DMS153 (cell line): ENCODE measurements around the gene EPHB1.

Source experiments
- DNase-seq: peaks from one replicate; lab custom pipeline; 2025; lab: John Stamatoyannopoulos, UW

Gene EPHB1

GRCh38 chr3:134809427-134810051 lies 14.5 kb downstream of the EPHB1 start:
- peak; percentile 78 for DNase-seq

DNA sequence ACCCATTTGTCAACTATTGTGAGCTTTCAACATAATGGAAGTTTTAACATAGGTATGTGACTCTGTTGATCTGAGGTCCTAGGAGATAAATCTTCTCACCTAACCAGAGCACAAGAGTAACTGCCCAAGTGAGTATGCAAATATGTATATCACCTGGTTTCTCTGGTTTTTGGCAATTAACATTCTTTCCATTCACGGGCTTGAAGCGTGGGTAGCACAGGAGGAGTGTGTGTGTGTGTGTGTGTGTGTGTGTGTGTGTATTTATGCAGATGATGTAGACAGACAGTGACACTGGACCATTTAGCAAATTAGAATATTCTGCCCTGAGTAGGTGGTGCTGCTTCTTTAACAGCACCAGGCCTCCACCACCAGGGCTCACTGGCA lies 15.0 kb downstream of the EPHB1 start:
- no peak for DNase-seq

GRCh38 chr3:134810850-134811249 lies 15.8 kb downstream of the EPHB1 start:
- no peak for DNase-seq

DNA sequence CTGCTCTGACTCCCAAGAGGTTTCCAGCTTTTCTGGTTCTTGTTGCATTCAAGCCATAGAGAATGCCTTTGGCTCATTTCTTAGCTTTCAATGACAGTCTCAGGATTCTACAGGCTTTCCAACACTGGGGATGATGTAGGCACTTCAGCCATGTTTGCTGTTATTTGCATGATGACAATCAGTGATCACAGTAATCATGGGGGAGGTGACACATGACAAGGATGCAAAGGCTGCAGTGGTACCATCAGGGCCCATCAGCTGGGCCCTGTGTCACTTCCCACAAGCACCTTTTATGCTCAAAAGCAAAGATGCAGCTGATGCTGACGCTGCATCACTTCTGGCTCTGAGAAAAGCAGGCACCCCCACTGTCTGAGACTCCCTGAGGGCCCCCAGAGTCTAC lies 18.6 kb downstream of the EPHB1 start:
- DNase-seq: no peak

DNA sequence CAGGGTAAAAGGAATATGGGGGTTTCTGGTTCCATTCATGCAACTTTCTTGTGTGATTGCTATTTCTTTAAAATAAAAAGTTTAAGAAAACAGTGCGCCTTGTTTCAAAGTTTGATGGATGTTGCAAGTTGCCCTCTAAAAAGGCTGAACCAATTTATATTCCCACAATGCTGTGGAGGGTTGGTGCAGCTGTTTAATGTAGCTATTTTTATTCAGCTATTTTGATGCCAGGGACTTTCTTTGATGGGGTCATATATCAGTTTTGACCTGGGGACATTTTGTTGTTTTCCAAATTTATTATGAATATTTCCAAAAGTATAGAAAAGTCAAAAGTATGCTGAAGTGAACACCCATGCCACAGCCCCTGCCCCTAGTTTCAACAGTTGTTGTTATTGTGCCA lies 20.5 kb downstream of the EPHB1 start:
- DNase-seq: no peak

DNA sequence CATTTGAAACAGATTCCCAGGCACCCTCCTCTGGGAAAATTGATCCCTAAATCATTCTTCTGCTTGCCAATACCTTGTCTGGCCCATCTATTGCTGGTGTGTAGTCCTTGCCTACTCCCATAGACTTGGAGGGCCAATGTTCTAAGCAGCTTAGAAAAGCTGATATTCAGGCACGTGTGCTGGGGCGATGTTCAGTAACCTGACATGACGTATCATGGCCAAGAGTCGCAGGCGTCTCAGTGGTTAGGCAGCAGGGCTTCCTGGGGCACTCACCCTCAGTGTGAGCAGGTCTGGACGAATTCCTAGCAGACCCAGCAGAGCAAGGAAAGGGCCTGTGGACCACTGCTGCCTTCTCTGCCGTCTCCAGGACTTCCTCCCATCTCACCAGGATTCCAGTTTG lies 21.6 kb downstream of the EPHB1 start:
- no peak for DNase-seq

GRCh38 chr3:134817297-134817696 lies 22.2 kb downstream of the EPHB1 start:
- no peak for DNase-seq

DNA sequence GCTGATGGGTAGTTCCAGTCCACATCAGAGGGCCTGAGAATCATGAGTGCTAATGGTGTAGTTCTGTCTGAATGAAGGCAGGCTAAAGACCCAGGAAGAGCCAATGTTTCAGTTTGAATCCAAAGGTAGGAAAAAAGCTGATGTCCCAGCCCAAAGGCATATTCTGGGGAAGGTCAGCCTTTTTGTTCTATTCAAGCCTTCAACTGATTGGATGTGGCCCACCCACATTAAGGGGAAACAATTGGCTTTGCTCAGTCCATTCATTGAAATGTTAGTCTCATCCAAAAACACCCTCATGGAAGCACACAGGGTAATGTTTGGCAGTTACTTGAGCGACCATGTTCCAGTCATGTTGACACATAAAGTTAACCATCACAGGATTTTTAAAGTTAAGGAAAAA lies 25.9 kb downstream of the EPHB1 start:
- no peak for DNase-seq

DNA sequence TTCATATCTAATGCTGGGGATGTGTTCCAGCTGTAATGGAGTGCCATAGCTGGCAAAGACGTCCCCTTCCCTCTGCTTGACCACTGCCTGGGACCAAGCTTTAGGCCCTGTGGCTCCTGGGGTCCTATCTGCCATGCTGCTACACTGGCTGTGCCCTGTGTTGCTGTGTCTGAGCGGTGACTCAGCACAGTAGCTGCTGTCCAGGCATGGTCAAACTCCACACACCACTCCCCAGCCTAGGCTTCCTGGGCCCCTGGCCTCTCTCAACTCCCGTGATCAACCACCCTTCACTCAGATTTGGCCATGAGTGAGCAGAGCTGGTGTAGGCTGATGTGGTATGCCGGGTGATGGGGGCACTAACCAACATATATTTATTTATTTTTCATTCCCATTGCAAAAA lies 27.0 kb downstream of the EPHB1 start:
- DNase-seq: no peak

DNA sequence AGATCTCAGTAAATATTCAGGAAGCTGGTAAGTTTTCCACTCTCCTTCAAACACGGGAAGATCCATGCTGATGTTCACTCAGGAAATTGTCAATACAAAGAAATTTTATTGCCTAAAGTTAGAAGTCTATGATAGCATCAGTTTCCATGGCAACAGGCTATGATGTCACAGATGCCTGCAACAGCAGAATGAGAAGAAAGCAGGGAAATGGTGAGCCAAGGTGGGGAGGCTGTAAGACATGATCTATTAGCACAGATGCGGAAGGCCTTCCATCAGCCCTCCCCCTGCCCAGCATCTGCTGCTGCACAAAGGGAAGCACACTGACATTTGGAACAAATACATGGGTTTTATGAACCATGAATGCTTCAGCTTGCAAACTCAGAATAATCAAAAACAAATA lies 28.6 kb downstream of the EPHB1 start:
- DNase-seq: no peak

DNA sequence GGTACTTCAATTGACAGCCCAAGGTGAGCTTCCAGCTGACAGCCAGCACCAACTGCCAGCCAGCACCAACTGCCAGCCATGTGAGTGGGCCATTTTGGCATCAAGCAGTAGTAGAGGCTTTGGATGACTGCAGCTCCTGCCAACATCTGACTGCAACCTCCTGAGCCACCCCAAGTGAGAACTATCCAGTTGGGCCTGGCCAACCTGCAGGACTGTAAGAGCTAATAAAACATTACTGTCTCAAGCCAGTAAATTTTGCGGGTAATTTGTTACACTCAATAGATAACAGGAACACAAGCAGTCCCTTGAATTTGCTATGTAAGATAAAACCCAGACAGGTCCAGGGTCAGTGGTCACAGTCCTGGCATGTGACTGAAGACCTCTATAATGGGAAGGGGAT lies 29.7 kb downstream of the EPHB1 start:
- no peak for DNase-seq

DNA sequence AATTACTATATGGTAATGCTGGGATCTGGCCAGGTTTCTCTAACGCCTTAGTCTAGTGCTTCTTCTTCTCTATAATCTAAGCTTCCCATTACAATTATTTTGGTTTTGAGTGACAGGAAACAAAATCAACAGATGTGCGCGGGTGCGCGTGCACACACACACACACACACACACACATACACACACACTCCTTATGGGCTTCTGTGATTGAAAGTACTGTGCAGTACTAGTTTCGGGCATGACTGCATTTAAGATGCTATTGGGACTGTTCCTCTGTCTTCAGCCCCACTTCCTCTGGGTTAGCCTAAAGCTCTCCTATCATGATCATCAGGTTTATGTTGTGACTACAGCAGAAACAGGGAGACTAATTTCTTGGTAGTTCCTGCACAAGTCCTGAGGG lies 32.2 kb downstream of the EPHB1 start:
- DNase-seq: no peak

DNA sequence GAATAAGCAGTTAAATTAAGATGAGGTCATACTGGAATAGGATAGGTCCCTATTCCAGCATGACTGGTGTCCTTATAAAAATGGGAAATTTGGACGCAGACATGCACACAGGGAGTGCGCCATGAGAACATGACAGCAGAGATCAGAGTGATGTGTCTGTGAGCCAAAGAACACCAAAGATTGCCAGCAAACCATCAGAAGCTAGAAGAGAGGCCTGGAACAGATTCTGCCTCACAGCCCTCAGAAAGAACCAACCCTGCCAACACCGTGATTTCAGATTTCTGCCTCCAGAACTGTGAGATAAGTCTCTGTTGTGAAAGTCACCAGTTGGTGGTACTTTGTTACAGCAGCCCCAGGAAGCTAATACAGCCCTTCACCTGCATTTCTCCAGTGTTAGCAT lies 34.7 kb downstream of the EPHB1 start:
- DNase-seq: no peak

- no peak for DNase-seq
Measured at GRCh38 chr3:134832585-134832984, 37.5 kb downstream of the EPHB1 start.

DNA sequence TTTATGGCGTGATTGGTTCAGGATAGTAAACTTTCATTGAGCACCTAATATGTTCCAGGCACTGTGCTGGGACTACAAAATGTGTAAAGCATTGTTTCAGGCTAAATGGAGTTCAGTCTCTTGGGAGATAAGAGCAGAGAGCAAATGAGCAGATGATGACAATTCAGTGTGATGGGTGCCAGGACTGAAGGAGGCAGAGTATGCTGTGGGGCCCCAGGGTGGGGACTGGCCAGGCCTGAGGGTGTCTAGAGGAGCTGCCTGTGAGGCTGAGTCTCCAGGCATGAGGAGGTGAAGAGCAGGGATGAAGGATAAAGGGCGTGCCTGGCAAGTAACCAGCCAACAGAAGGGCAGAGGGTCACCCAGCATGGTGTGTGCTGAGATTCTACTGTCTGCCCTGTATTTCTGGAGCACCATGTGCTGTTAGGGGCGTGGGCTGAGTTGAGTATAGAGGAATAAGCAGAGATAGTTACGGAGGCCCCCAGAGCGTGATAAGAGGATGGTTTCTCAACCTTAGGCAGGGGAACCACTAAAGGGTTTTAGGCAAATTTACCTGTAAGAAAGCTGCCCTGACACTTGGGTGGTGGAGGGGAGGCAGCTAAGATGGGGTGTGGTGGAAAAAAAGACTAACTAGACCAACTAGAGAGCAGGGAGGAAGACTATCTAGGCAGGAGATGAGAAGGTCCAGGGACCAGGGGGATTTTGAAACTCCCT lies 38.5 kb downstream of the EPHB1 start:
- no peak for DNase-seq

GRCh38 chr3:134836921-134837320 lies 41.9 kb downstream of the EPHB1 start:
- no peak for DNase-seq

DNA sequence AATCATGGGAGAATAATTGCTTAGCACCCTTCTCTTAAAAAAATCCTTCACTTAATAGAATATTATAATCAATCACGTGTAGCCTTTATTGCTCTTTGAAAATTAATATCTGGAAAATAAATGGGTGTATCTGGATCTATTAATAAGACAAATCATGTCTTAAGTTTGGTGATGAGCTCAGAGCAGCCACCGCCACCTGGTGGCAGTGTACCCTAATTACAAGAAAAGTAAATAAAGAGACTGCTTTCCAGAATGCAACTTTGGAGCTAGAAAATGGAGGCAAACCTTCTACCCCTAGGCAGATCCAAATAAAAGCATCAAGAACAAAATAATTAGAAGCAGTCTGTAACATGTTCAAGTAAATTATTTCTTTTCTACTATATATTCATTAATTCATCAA lies 43.5 kb downstream of the EPHB1 start:
- DNase-seq: no peak

- no peak for DNase-seq
Measured at GRCh38 chr3:134839422-134839821, 44.4 kb downstream of the EPHB1 start.

DNA sequence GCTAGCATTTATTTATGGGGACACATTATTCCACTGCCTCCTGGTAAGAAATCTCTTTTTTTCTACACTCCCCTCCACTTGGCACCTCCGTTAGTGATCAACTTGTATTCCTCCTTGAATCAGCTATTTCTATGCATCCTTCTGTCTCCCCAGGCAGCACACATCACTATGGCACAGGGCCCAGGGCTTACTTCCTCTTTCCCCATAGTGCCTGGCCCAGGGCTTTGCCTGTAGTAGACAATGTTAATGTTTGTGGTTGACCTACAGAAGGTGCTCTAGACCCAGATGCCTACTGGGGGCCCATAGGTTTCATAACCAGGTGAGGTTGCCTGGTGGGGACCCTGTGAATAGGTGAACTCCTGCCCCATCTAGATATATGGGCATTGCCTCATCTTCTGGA lies 44.9 kb downstream of the EPHB1 start:
- DNase-seq: no peak

DNA sequence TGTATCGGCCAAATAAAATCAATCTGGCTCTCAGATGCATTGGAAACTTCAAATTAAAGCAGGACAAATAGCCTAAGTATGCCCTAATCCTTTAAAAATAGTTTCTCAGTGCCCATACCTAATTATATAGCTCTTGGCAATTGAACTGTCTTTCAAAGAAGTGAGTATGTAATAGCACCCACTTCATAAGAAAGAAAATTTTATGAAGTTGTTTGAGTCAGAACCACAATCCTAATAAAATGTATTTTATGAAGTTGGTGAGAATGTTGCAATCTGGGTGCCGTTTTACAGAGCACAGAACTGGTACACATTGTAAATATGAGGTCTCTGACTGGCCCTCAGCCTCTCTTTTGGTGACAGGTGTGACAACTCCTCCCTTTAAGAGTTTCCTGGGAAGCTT lies 45.4 kb downstream of the EPHB1 start:
- no peak for DNase-seq

DNA sequence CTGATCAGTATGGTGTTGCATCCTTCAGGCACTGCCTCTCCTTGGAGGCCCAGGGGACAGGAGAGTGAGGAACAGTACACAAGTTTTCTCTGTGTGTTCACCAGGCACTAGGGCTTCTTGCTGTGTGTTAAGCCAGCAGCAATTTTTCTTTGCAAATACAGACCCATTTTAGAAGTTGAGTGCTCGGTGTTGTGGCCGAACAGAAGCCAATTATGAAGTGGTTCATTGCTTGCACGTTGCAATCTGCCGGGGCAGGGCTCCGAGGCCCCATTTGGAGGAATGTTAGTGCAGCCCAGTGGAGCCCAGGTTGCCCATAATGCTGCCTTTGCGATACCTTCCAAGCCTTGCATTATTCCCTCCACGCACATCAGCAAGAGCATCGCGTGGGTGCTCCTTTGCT lies 51.0 kb downstream of the EPHB1 start:
- no peak for DNase-seq

DNA sequence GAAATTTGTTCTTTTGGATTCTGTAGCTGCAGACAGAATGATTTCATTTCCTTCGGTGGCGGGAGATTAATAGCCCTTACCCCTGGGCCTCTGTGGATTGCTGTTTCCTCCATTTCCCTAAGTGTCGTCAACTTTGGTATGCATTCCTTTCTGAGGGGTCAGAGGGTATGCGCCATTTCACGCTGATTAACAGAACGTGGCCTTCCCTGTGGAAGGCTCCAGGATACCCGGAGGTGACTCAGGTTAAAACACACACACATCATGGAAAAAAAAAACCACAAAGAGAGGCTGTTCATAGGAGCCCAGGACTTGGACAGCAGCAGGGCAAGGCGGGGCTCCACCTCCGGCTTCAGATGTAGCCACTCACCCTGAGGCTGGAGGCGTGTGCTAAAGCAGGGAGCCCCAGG lies 51.9 kb downstream of the EPHB1 start:
- DNase-seq: peak; percentile 63

DNA sequence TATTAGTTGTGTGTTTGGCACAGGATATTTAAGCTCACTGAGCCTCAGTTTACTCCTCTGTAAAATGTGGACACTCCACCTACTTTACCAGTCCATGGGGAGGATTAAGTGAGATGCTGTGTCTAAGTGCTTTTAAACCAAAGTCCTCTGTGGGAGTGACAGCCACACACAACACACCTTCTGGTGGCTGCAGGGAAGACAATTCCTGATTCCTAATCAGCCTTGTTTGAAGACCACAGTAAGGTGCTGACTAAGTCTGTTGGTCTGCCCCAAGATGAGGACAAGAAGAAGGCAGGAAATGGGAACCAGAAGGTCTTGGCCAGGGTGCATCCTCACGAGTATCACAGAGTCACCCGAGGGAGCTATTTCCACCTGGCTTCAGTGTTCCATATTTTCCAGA lies 52.3 kb downstream of the EPHB1 start:
- DNase-seq: no peak

DNA sequence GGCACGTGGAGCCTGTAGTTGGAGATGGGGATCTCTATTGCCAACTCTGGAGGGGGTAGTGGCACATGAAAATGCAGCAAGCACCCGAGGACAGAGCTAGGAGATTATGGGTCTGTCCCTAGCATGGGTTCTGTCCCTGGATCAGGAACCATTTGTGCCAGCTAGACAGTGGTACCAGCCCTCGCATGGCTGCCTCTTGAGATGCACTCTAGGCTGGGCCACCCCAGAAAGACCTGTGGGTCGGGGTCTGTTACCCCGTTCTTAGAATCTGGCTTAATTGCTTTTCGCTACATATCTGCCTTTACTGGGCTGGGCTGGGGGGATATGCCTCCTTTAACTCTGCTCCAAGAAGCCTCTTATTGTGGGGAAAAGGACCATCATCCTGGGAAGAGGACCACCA lies 54.5 kb downstream of the EPHB1 start:
- DNase-seq: no peak
